GM23338 (cell line): ENCODE data around the gene KPNA2. TPM values are rescaled to one million over a fixed set of nuclear protein-coding genes. Genes with fewer than 3 reads are reported as not detected.

ENCODE experiments used
- ATAC-seq: fragments of 200-7000 bp; cut with Tn5 transposase; 3 replicates; pipeline ENCODE4 v1.9.1; 2020
- DNase-seq: peaks from one replicate; pipeline ENCODE4 v3.0.0-alpha.2; 2015; ENCODE audit warnings: low spot score
- H2AFZ ChIP-seq: fragments of 200-600 bp; sonication (generic); 2 replicates; pipeline ENCODE4 v1.8.0; 2016; ENCODE audit warnings: antibody characterized with exemption, mild to moderate bottlenecking, moderate library complexity
- H3F3A ChIP-seq: fragments of 200-600 bp; sonication (generic); replicated peaks from 2 replicates; pipeline ENCODE4 v1.8.0; 2017; ENCODE audit warnings: antibody characterized with exemption, mixed run types, low read depth
- H3K27ac ChIP-seq: fragments of 200-600 bp; sonication (generic); 2 replicates; pipeline ENCODE4 v1.6.1; 2016; ENCODE audit warnings: low read depth
- H3K27me3 ChIP-seq: fragments of 200-600 bp; sonication (generic); 2 replicates; pipeline ENCODE4 v1.8.0; 2016; ENCODE audit warnings: mild to moderate bottlenecking, mixed run types, moderate library complexity; ENCODE audit not compliant: insufficient read depth
- H3K36me3 ChIP-seq: fragments of 200-600 bp; sonication (generic); 2 replicates; pipeline ENCODE4 v1.8.0; 2016; ENCODE audit warnings: mild to moderate bottlenecking; ENCODE audit not compliant: insufficient read depth
- H3K4me1 ChIP-seq: fragments of 200-600 bp; sonication (generic); 2 replicates; pipeline ENCODE4 v1.8.0; 2016; ENCODE audit warnings: mild to moderate bottlenecking, moderate library complexity; ENCODE audit not compliant: insufficient read depth
- H3K4me2 ChIP-seq: fragments of 200-600 bp; sonication (generic); 2 replicates; pipeline ENCODE4 v1.7.1; 2017; ENCODE audit warnings: mixed run types
- H3K4me3 ChIP-seq: fragments of 200-600 bp; sonication (generic); 2 replicates; pipeline ENCODE4 v1.6.1; 2016; ENCODE audit warnings: mixed run types
- H3K79me2 ChIP-seq: fragments of 200-600 bp; sonication (generic); replicated peaks from 2 replicates; pipeline ENCODE4 v1.8.0; 2017; ENCODE audit warnings: mild to moderate bottlenecking; ENCODE audit not compliant: insufficient read depth
- H3K9me2 ChIP-seq: fragments of 200-600 bp; sonication (generic); 2 replicates; pipeline ENCODE4 v1.8.0; 2017; ENCODE audit not compliant: insufficient read depth
- H4K20me1 ChIP-seq: fragments of 200-600 bp; sonication (generic); replicated peaks from 2 replicates; pipeline ENCODE4 v1.8.0; 2017; ENCODE audit warnings: mild to moderate bottlenecking; ENCODE audit not compliant: insufficient read depth
- H3K27ac Mint-ChIP-seq: 2 replicates; pipeline ENCODE4 v1.8.0; 2020; ENCODE audit warnings: inconsistent platforms, mild to moderate bottlenecking, moderate library complexity, mixed read lengths
- H3K27me3 Mint-ChIP-seq: 3 replicates; pipeline ENCODE4 v1.8.0; 2022; ENCODE audit warnings: low read depth, mild to moderate bottlenecking, moderate library complexity, mixed read lengths, inconsistent platforms; ENCODE audit not compliant: insufficient read depth, poor library complexity
- H3K36me3 Mint-ChIP-seq: 3 replicates; pipeline ENCODE4 v1.8.0; 2021; ENCODE audit warnings: low read depth, mild to moderate bottlenecking, inconsistent platforms, moderate library complexity, mixed read lengths
- H3K4me1 Mint-ChIP-seq: 3 replicates; pipeline ENCODE4 v1.8.0; 2020; ENCODE audit warnings: mild to moderate bottlenecking, inconsistent platforms, mixed read lengths
- H3K4me3 Mint-ChIP-seq: 3 replicates; pipeline ENCODE4 v1.8.0; 2021; ENCODE audit warnings: moderate library complexity, mild to moderate bottlenecking, inconsistent platforms, mixed read lengths
- H3K9me3 Mint-ChIP-seq: 3 replicates; pipeline ENCODE4 v1.8.0; 2020; ENCODE audit warnings: moderate library complexity, mild to moderate bottlenecking, inconsistent platforms, mixed read lengths
- CREB1 ChIP-seq: fragments of 250-450 bp; sonication (Bioruptor Pico); IDR thresholded peaks from 2 replicates; pipeline ENCODE4 v1.5.0; 2020; ENCODE audit warnings: low read depth, mild to moderate bottlenecking, moderate library complexity
- CTCF ChIP-seq, 2 experiments: fragments of 200-600 bp in 1 of 2; sonication (generic) in 1 of 2; conservative IDR thresholded peaks; 2 replicates each; pipeline versions ENCODE4 v1.5.1 to v1.6.1; 2016 to 2017; ENCODE audit warnings: antibody characterized with exemption in 2 of 2, low read depth in 2 of 2, mild to moderate bottlenecking in 2 of 2, moderate library complexity in 1 of 2
- ETS1 ChIP-seq: IDR thresholded peaks from 2 replicates; pipeline ENCODE4 v1.6.1; 2016; ENCODE audit warnings: antibody characterized with exemption
- EZH2 ChIP-seq: fragments of 200-600 bp; sonication (generic); IDR thresholded peaks from one replicate; pipeline ENCODE4 v1.8.0; 2017; ENCODE audit warnings: antibody characterized with exemption, mild to moderate bottlenecking, low read depth; ENCODE audit not compliant: unreplicated experiment
- EZH2phosphoT487 ChIP-seq: fragments of 200-600 bp; sonication (generic); IDR thresholded peaks from one replicate; pipeline ENCODE4 v1.8.1; 2018; ENCODE audit warnings: antibody characterized with exemption; ENCODE audit not compliant: unreplicated experiment
- JUNB ChIP-seq: IDR thresholded peaks from one replicate; pipeline ENCODE4 v1.6.1; 2016; ENCODE audit warnings: antibody characterized with exemption; ENCODE audit not compliant: unreplicated experiment
- NANOG ChIP-seq: IDR thresholded peaks from 2 replicates; pipeline ENCODE4 v1.6.1; 2016; ENCODE audit warnings: antibody characterized with exemption, borderline replicate concordance
- POLR2AphosphoS5 ChIP-seq: IDR thresholded peaks from 2 replicates; pipeline ENCODE4 v1.6.1; 2016; ENCODE audit warnings: antibody characterized with exemption, low read depth
- REST ChIP-seq: IDR thresholded peaks from one replicate; pipeline ENCODE4 v1.6.1; 2018; ENCODE audit warnings: antibody characterized with exemption; ENCODE audit not compliant: unreplicated experiment
- STAT1 ChIP-seq: IDR thresholded peaks from one replicate; pipeline ENCODE4 v1.6.1; 2016; ENCODE audit warnings: antibody characterized with exemption; ENCODE audit not compliant: unreplicated experiment
- ZNF114 ChIP-seq: fragments of 250-450 bp; sonication (Bioruptor Pico); IDR thresholded peaks from 2 replicates; pipeline ENCODE4 v1.5.0; 2020; ENCODE audit warnings: mild to moderate bottlenecking, moderate library complexity
- ZNF331 ChIP-seq: fragments of 250-450 bp; sonication (Bioruptor Pico); IDR thresholded peaks from 2 replicates; pipeline ENCODE4 v1.5.0; 2020; ENCODE audit warnings: low read depth, mild to moderate bottlenecking, moderate library complexity
- ZNF462 ChIP-seq: fragments of 250-450 bp; sonication (Bioruptor Pico); IDR thresholded peaks from 2 replicates; pipeline ENCODE4 v1.5.0; 2020; ENCODE audit warnings: mild to moderate bottlenecking, moderate library complexity
- polyA plus RNA-seq: library from polyadenylated mRNA; unstranded; fragments of >200 nt; fragmentation: Nextera tagmentation; extraction: Ambion mirVana; gene quantifications from 2 replicates; pipeline ENCODE4 v1.2.1, GENCODE V29; 2016
- total RNA-seq: library from RNA; depleted of rRNA; stranded (reverse); fragments of >200 nt; shearing (Covaris generic); gene quantifications from 2 replicates; pipeline ENCODE4 v1.2.3, GENCODE V29; 2014

KPNA2 gene
- total and polyA plus RNA-seq, 2 experiments from 2014 or later = 375 to 442 TPM

- DNase-seq = no peak
- H3K9me2 ChIP-seq = no peaks in the 10 kb centered on the region
- peaks cover 14% of the 10 kb centered on the region for H3K4me1 Mint-ChIP-seq
- H3K4me3 ChIP-seq = no peak overlapping the region
- peaks cover 10% of the 10 kb centered on the region for H3K4me1 ChIP-seq
- no peak overlapping the region for H2AFZ ChIP-seq
- no peak overlapping the region for H3K4me2 ChIP-seq
- H3K36me3 ChIP-seq = no peaks in the 10 kb centered on the region
- no peak overlapping the region for H3K27ac Mint-ChIP-seq
- peaks cover 30% of the 10 kb centered on the region for H3K27me3 ChIP-seq
- TF ChIP-seq EZH2phosphoT487 = no peak
- TF ChIP-seq NANOG = no peak
- TF ChIP-seq CREB1 = no peak
- no peak for TF ChIP-seq ZNF462 (CRISPR knock-in tag)
- TF ChIP-seq JUNB = no peak
- no peak for TF ChIP-seq ETS1
- no peak for TF ChIP-seq EZH2
- TF ChIP-seq STAT1 = no peak
- TF ChIP-seq POLR2AphosphoS5 = no peak
- TF ChIP-seq CTCF (conservative IDR thresholded peaks at IDR 0.05; ENCODE audit: low read depth in 2 of 2) = no peak
- no peak for TF ChIP-seq REST
- TF ChIP-seq ZNF114 (CRISPR knock-in tag) = no peak
- no peak for TF ChIP-seq ZNF331 (CRISPR knock-in tag)
- H3K9me3 Mint-ChIP-seq = no peaks in the 10 kb centered on the region
- H3F3A ChIP-seq = no peaks in the 10 kb centered on the region; the same call in 1 of the 2 replicates
- no peaks in the 10 kb centered on the region; the same call in 2 of the 3 replicates for H3K36me3 Mint-ChIP-seq
- H3K4me3 Mint-ChIP-seq = no peak overlapping the region
- no peaks in the 10 kb centered on the region for H3K79me2 ChIP-seq
- 0 out of 2 replicates have a peak overlapping the region, but pooled peaks have one; percentile 26 for H3K27ac ChIP-seq
- peaks cover 19% of the 10 kb centered on the region for H3K27me3 Mint-ChIP-seq
- H4K20me1 ChIP-seq = no peaks in the 10 kb centered on the region
- no peak for ATAC-seq
These were observed 36.1 kb upstream of the KPNA2 start for GRCh38 chr17:67999291-67999911.
